GM12892 (cell line): Measurements from ENCODE around the gene CMTM4.

Experiments used
- POLR2A ChIP-seq: IDR thresholded peaks from 2 replicates; pipeline ENCODE4 v1.6.1; 2011; ENCODE audit warnings: low read depth, low read length, control low read depth
- POLR2AphosphoS5 ChIP-seq: IDR thresholded peaks from 2 replicates; pipeline ENCODE4 v1.6.1; 2011; ENCODE audit warnings: low read depth, low read length, control low read depth
- TAF1 ChIP-seq: IDR thresholded peaks from 2 replicates; pipeline ENCODE4 v1.6.1; 2011; ENCODE audit warnings: low read depth, mild to moderate bottlenecking, control low read depth, low read length, borderline replicate concordance

DNA sequence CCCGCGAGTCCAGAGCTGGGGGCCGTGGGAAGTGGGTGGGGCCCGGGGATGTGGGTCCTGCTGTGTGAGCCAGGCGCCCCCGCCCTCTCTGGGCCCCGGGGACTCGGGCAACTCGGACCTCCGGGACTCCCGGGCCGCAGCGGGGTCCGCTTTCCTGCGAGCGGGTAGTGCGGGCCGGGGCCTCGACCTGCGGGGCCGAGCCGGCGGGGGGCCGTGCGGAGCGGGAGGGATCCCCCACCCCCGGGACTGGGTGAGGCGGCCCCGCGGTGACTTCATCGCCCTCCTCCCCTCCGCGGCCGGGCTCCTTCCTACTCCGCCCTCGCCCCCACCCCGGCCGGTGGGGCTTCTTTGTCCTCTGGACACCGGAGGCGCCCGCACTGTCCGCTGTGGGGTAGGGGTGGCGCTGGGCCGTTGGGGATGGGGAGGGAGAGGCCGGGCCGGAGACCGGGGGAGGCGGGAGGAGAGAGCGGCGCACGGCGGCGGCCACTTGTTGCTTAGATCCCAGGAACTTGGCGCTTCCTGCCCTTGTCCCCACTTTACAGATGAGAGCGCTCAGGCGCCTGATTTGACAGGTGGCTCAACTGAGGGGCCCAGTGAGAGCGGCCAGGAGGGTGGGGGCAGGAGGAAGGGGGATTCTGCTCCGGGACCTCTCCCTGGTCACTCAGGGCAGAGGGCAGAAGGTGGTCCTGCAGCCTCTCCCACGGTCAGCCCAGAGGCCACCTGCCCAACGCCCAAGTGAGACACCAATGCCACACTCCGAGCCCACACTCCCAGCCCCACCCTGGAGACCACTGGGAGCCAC lies 91.2 kb downstream of the CMTM4 start:
- TF ChIP-seq POLR2A, result no peak
- TF ChIP-seq POLR2AphosphoS5, result no peak
- no peak for TF ChIP-seq TAF1
